HG03025 (cell line): ENCODE data around the gene PDE11A.

ENCODE experiments used
- ATAC-seq: cut with Tn5 transposase; IDR thresholded peaks from one replicate; pipeline ENCODE4 v1.9.1; 2021; ENCODE audit warnings: mild to moderate bottlenecking, moderate library complexity; ENCODE audit not compliant: unreplicated experiment, low FRiP score

Gene PDE11A

GRCh38 chr2:177709986-177710401 lies 362.6 kb downstream of the PDE11A start:
- no peak for ATAC-seq

GRCh38 chr2:177708660-177709444 lies 363.7 kb downstream of the PDE11A start:
- ATAC-seq: no peak

DNA sequence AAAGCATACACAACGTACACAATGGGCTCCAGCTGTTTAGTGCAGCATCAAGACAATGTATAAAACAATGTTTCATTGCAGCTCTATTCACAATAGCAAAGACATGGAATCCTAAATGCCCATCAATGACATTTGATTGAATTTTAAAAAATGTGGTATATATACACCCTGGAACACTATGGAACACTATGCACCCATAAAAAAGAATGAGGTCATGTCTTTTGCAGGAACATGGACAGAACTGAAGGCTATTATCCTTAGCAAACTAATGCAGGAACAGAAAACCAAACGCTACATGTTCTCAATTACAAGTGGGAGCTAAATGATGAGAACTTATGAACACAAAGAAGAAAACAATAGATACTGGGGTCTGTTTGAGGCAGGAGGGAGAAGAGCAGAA lies 364.5 kb downstream of the PDE11A start:
- no peak for ATAC-seq

- ATAC-seq: no peak
These were observed 366.9 kb downstream of the PDE11A start for GRCh38 chr2:177705511-177706173.

GRCh38 chr2:177703159-177703558 lies 369.4 kb downstream of the PDE11A start:
- no peak for ATAC-seq

DNA sequence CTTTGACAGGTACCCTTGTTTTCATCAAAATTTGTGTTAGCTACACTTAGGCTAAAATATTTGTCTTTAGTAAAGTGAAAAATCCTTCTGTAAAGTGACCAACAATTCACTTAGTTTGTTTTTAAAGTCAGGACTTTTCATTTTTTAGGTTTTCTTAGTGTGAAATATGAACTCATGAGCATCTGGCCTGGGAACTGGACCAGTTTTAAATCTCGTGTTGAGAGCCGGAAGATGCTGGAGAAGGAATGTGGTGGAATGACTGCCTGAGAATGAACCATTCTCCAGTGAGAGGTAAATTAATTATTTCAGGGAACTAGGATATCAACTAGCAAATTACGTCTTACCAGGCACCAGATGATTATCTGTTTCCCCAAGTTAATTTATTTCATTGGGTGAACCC lies 374.3 kb downstream of the PDE11A start:
- ATAC-seq: no peak

GRCh38 chr2:177694348-177694747 lies 378.2 kb downstream of the PDE11A start:
- no peak for ATAC-seq

DNA sequence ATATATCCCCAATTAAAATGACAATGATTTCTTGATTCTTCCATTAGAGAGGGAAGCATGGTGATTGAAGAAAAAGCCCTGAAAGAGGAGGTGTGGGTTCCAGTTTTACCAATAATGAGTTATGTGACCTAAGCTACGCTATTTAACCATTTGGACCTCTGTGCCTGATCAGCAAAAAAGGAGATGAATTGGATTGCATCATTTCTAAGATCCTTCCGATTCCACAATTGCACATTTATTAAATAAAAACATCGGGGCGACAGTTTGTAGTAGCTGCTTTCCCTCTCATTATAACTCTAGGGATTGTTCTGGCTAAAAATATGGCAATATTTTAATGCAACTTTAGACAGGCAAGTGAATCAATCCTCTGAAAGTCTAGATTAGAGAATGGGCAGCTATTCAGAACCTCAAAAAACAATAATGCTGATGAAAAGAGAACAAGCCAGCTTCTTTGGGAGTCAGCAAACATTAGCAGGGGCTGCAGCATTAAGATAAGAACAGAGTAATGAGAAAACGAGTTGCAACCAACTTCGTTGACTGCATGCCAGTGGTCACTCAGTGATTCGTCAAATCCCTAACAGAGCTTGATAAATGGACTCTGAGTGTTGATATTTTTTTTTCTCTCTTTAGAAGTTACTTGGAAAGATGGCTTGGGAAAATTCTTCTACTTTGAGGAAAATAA lies 378.8 kb downstream of the PDE11A start:
- ATAC-seq: no peak

DNA sequence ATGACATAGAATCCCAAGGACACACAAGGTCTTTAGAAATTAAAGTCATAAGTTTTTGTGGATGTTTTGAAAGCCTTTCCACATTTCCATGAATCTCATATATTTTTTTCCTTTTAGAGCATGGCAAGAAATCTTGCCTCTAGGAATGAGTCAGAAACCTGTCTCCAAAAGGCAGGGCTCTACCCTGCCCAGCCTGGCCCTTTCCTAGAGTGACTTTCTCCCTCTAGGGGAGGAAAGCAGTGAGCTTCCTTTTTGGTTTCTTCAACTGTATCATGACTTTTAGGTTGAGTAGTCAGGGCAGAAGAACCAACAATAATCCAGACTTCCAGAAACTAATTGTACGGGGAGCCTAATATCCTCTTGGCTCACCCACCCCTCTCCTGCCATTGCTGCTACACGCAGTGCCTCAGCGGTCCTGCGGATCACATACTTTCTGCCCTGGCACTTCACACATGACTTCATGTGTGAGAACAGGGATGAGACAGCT lies 379.8 kb downstream of the PDE11A start:
- ATAC-seq: no peak

DNA sequence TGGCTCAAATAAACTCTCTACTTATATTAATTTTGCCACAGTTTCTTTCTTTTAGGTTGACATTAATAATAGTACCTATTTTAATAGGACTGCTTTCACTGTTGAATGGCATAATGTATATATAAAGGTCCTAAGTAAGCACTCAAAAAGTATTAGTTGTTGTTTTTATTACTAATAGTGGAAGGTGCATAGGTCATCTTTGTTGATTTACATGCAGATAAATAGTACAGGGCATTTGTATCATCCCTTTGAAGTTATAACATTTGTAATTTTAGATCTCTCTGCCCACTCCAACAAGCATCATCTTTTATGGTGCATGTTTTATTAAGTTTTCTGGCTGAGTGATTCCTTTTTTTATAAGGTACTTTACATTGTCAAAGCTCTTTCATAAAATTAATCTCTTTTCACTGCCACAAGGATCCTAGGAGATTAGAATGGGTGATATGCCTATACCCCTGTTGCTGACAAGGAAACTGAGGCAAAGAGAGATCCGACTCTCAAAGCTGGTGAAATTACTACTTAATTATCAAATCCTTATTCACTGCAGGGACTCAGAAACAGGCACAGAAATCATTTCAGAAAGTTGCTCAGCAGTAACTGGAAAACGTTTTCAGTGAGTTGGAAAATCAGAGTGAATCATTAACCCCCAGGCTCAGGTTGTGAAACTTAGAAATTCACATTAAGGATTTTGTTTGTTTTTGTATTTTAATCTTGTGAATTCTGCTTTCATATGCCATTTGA lies 380.4 kb downstream of the PDE11A start:
- no peak for ATAC-seq

DNA sequence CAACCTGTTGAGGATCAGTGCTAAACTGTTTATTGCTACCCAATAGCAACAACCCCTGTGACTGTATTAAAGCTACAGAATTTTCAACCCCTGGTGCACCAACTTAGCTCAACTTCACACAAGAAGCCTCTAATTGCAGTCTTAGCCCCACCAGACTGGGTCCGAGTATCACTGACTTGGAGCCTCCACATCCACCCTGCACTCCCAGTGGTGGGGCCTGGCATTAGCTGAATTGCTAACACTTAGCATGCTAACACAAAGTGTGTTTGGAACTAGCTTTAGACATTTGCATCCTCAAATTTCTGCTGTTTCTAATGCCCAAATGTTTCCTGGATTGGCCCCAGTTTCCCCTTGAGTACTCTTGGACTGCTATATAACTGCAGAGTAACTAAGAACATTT lies 381.4 kb downstream of the PDE11A start:
- no peak for ATAC-seq

GRCh38 chr2:177689623-177690022 lies 383.0 kb downstream of the PDE11A start:
- no peak for ATAC-seq

- no peak for ATAC-seq
These were observed 383.7 kb downstream of the PDE11A start for GRCh38 chr2:177688844-177689243.

DNA sequence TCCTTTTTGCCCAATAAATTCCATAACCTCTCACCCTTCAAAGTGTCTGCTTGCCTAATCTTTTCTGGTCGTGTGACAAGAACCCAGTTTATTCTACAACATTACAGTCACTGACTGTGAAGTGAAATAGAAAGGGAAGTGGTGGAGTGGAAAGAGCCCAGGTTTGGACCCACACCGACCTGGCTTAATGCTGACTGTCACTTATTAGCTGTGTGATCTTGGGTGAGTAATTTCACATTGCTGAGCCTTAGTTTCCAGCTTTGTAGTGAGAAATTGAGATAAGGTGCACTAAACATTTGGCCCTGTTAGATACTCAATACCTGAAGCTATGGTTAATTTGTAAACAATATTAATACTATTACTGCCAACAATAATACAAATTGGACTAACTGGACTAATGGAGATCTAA lies 388.9 kb downstream of the PDE11A start:
- ATAC-seq: no peak

DNA sequence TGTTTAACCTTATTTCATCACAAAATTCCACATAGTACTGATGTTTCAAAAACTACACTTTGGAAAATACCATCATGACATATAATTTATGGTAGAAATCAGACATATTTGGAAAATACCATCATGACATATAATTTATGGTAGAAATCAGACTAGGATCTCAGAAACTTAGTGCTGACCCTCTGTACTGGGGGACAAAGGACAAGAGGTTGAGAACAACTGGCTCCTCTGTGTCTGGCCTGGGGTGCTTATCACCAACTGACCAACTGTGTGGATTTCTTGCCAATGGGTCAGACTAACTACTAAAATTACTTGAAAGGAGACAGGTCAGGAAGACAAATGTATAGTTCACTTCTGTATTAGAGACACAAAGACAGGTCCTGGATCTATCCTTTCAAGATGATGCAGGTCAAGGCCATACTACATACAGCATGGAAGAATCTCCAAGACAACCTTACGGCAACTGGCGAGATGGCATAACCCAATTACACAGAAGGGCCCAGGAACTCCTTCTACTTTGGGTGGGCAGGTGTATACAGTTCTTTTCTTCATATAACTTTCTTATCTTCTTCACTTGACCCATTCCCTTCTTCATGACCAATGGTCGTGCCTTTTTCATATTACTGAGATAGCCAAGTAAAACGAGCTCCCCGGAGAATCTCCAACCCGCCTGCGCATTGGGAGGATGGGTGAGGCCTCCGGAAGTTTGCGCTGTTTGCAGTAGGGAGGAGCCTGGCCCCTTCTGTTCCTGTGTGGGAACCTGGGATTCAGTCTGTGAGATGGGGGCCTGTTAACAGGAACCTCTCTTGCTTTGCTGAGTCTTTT lies 389.5 kb downstream of the PDE11A start:
- no peak for ATAC-seq

GRCh38 chr2:177682006-177682405 lies 390.6 kb downstream of the PDE11A start:
- ATAC-seq: no peak

GRCh38 chr2:177680866-177681712 lies 391.5 kb downstream of the PDE11A start:
- ATAC-seq: no peak

GRCh38 chr2:177679611-177680605 lies 392.7 kb downstream of the PDE11A start:
- ATAC-seq: no peak
